GM12878 (cell line): Measurements from ENCODE around the gene MFSD11. TPM values are rescaled to one million over a fixed set of nuclear protein-coding genes. Genes with fewer than 3 reads are reported as not detected.

Experiments
- ATAC-seq: fragments of 200-7000 bp; cut with Tn5 transposase; 3 replicates; pipeline ENCODE4 v1.9.1; 2020; ENCODE audit warnings: mild to moderate bottlenecking, moderate library complexity
- BruUV-seq: library from RNA; stranded (reverse); fragments of 400-500 nt; replicated peaks from 2 replicates; lab custom pipeline; 2021; lab: Mats Ljungman, UMichigan
- CTCF ChIA-PET: fragments of 300-600 bp; sonication (Branson Sonifier 250); formaldehyde crosslinking; extraction: SDS; loops from one replicate; lab custom pipeline; 2021; ENCODE audit warnings: inconsistent platforms; lab: Yijun Ruan, JAX
- POLR2A ChIA-PET: fragments of 350-600 bp; formaldehyde crosslinking; extraction: SDS; loops from one replicate; lab custom pipeline; 2021; ENCODE audit warnings: inconsistent platforms; lab: Charles Lee
- RAD21 ChIA-PET: fragments of 300-600 bp; sonication (Branson Sonifier 250); formaldehyde crosslinking; loops from one replicate; lab custom pipeline; 2023; ENCODE audit warnings: antibody characterized with exemption; ENCODE audit not compliant: unreplicated experiment; lab: Charles Lee
- SMC1A ChIA-PET: fragments of 300-600 bp; sonication (Branson Sonifier 250); formaldehyde crosslinking; loops from one replicate; lab custom pipeline; 2023; ENCODE audit not compliant: unreplicated experiment, uncharacterized antibody; lab: Charles Lee
- DNase-seq: peaks from one replicate; pipeline ENCODE4 v3.0.0-alpha.2; 2011; ENCODE audit warnings: low read depth, low spot score
- FAIRE-seq: peaks from 3 replicates; lab custom pipeline; 2011; peaks lifted over from hg19 to GRCh38; lab: Jason Lieb, UNC
- H2AFZ ChIP-seq: 2 replicates; pipeline ENCODE4 v1.6.0; 2011; ENCODE audit warnings: low read depth, low read length, control low read depth; ENCODE audit not compliant: control insufficient read depth
- H3K27ac ChIP-seq: 2 replicates; pipeline ENCODE4 v1.5.1; 2011; ENCODE audit warnings: control low read depth; ENCODE audit not compliant: control insufficient read depth, insufficient read depth
- H3K27me3 ChIP-seq, 2 experiments: replicated peaks in 1 of 2; 2 replicates each; pipeline versions ENCODE4 v1.6.0 to v1.6.1; 2011; ENCODE audit warnings: low read length in 1 of 2; ENCODE audit not compliant: control insufficient read depth in 2 of 2, insufficient read depth in 2 of 2
- H3K36me3 ChIP-seq, 2 experiments: 2 replicates each; pipeline ENCODE4 v1.5.1; 2011; ENCODE audit warnings: low read length in 1 of 2; ENCODE audit not compliant: control insufficient read depth in 2 of 2, insufficient read depth in 2 of 2
- H3K4me1 ChIP-seq: 2 replicates; pipeline ENCODE4 v1.6.1; 2011; ENCODE audit warnings: mild to moderate bottlenecking, low read length, moderate library complexity, mixed read lengths; ENCODE audit not compliant: control insufficient read depth, insufficient read depth
- H3K4me2 ChIP-seq: 2 replicates; pipeline ENCODE4 v1.6.0; 2011; ENCODE audit warnings: control low read depth; ENCODE audit not compliant: control insufficient read depth, insufficient read depth
- H3K4me3 ChIP-seq: fragments of 200-600 bp; sonication (generic); 2 replicates; pipeline ENCODE4 v1.5.1; 2016
- H3K79me2 ChIP-seq: 2 replicates; pipeline ENCODE4 v1.6.0; 2011; ENCODE audit warnings: low read length; ENCODE audit not compliant: control insufficient read depth, insufficient read depth
- H3K9ac ChIP-seq: 2 replicates; pipeline ENCODE4 v1.8.0; 2011; ENCODE audit warnings: low read length, control low read depth, mixed read lengths; ENCODE audit not compliant: control insufficient read depth, insufficient read depth
- H3K9me3 ChIP-seq: replicated peaks from 3 replicates; pipeline ENCODE4 v1.5.1; 2011; ENCODE audit warnings: mild to moderate bottlenecking, low read length; ENCODE audit not compliant: control insufficient read depth, insufficient read depth
- H4K20me1 ChIP-seq: 2 replicates; pipeline ENCODE4 v1.6.0; 2011; ENCODE audit not compliant: control insufficient read depth, insufficient read depth
- BHLHE40 ChIP-seq, 2 experiments: fragments of 450-650 bp in 1 of 2; IDR thresholded peaks; 2 replicates each; pipeline ENCODE4 v1.6.1; 2011 to 2017; ENCODE audit warnings: low read depth in 2 of 2, borderline replicate concordance in 1 of 2, improper control_type of control experiment in 1 of 2, low read length in 1 of 2, mild to moderate bottlenecking in 1 of 2
- CUX1 ChIP-seq: IDR thresholded peaks from 2 replicates; pipeline ENCODE4 v1.6.1; 2012; ENCODE audit warnings: improper control_type of control experiment, low read depth, low read length; ENCODE audit not compliant: insufficient replicate concordance
- EGR1 ChIP-seq, 2 experiments: IDR thresholded peaks; 1 replicate in 1 of 2; 2 replicates in 1 of 2; pipeline ENCODE4 v1.6.1; 2011 to 2012; ENCODE audit warnings: low read depth in 2 of 2, low read length in 2 of 2, borderline replicate concordance in 1 of 2, mild to moderate bottlenecking in 1 of 2, moderate library complexity in 1 of 2
- IKZF1 ChIP-seq: fragments of 450-650 bp; conservative IDR thresholded peaks from 2 replicates; pipeline ENCODE4 v1.6.1; 2017; ENCODE audit warnings: antibody characterized with exemption, mild to moderate bottlenecking
- KAT2A ChIP-seq: conservative IDR thresholded peaks from 2 replicates; pipeline ENCODE4 v1.6.1; 2011; ENCODE audit warnings: low read depth, low read length; ENCODE audit not compliant: control insufficient read depth
- MEF2B ChIP-seq: fragments of 450-650 bp; IDR thresholded peaks from 2 replicates; pipeline ENCODE4 v1.6.1; 2018; ENCODE audit warnings: mild to moderate bottlenecking, moderate library complexity; ENCODE audit not compliant: partially characterized antibody, poor library complexity, severe bottlenecking
- NFXL1 ChIP-seq: fragments of 450-650 bp; IDR thresholded peaks from 2 replicates; pipeline ENCODE4 v1.6.1; 2017; ENCODE audit warnings: antibody characterized with exemption, mild to moderate bottlenecking, borderline replicate concordance
- REST ChIP-seq: IDR thresholded peaks from 2 replicates; pipeline ENCODE4 v1.6.1; 2012; ENCODE audit warnings: mild to moderate bottlenecking, low read depth, low read length
- ZBTB4 ChIP-seq: fragments of 450-650 bp; formaldehyde crosslinking; IDR thresholded peaks from 2 replicates; pipeline ENCODE4 v1.4.0; 2022; ENCODE audit warnings: mild to moderate bottlenecking, moderate library complexity
- ZNF24 ChIP-seq: fragments of 450-650 bp; IDR thresholded peaks from 2 replicates; pipeline ENCODE4 v1.6.1; 2017; ENCODE audit warnings: antibody characterized with exemption, mild to moderate bottlenecking
- WGBS: methylation state at CpG from one replicate; pipeline ENCODE4 v1.1.6; 2016; ENCODE audit warnings: low lambda C conversion rate; ENCODE audit not compliant: insufficient replicate concordance, insufficient coverage; ENCODE audit errors: missing lambda C conversion rate; 5-methylcytosine and 5-hydroxymethylcytosine counted together
- in situ Hi-C: fragments of 300-500 bp; cut with MboI; formaldehyde crosslinking; loops from 9 replicates; pipeline ENCODE4 v1.14.3; 2018; ENCODE audit warnings: mixed read lengths
- intact Hi-C: fragments of 100-400 bp; cut with micrococcal nuclease; formaldehyde crosslinking; loops from one replicate; pipeline ENCODE4 v1.14.2; 2022; ENCODE audit not compliant: unreplicated experiment
- polyA plus RNA-seq, 11 experiments: library from polyadenylated mRNA; depleted of rRNA in 4 of 11; unstranded in 6 of 11; stranded (reverse) in 5 of 11; fragments of >200 nt; fragmentation: Nextera tagmentation in 4 of 11; fragmentation: Illumina TruSeq in 1 of 11; extraction: Ambion mirVana in 4 of 11; extraction: Trizol in 1 of 11; gene quantifications; 1 replicate in 1 of 11; 2 replicates in 10 of 11; pipeline versions ENCODE4 v1.2.1 to v1.2.3, GENCODE V29; 2011 to 2016; ENCODE audit warnings: inconsistent platforms in 2 of 11, missing spikeins in 2 of 11, low read depth in 1 of 11
- total RNA-seq, 4 experiments: library from RNA; depleted of rRNA in 3 of 4; stranded (reverse); fragments of >200 nt in 3 of 4; fragmentation: Illumina TruSeq in 1 of 4; extraction: Trizol in 1 of 4; gene quantifications; 2 replicates each; pipeline versions ENCODE4 v1.2.1 to v1.2.3, GENCODE V29; 2013 to 2021

The MFSD11 gene
- total and polyA plus RNA-seq, 10 of the 15 experiments (the other 5 are each of a cell fraction or from before 2014, with no cell fraction given) = 11.0 to 19.4 (median 15.5) TPM

- no peak for ATAC-seq
- Histone ChIP-seq H3K4me1 (no peaks in the 10 kb centered on the region), H3K9ac (no peak overlapping the region), H3K36me3 (no peaks in the 10 kb centered on the region), H3K79me2 (no peaks in the 10 kb centered on the region), H3K4me3 (no peak overlapping the region), H3K9me3 (no peaks in the 10 kb centered on the region), H4K20me1 (no peaks in the 10 kb centered on the region), H3K4me2 (no peak overlapping the region), H2AFZ (no peak overlapping the region), H3K27ac (no peak overlapping the region), H3K27me3 (no peaks in the 10 kb centered on the region; a peak in 2 of 4 replicates)
- ChIA-PET POLR2A (interaction anchor here (0.6 to 0.7 kb wide), 2 partner anchors 684 to 1157 kb away, joined by 3 to 4 read pairs; no protein-coding TSS in a partner anchor), RAD21 (interaction anchor here (1.4 kb wide), 1 partner anchor 95 kb away, joined by 3 read pairs; no protein-coding TSS in a partner anchor), SMC1A (interaction anchor here (1.5 kb wide), 1 partner anchor 8 kb away, joined by 4 read pairs; no protein-coding TSS in a partner anchor), CTCF (interaction anchor here (0.6 to 1.3 kb wide), 2 partner anchors 16 to 245 kb away, joined by 3 to 6 read pairs; no protein-coding TSS in a partner anchor)
- intact Hi-C loops (no loop called here), in situ Hi-C loops (no loop called here)
- WGBS = 37% methylated on average over 7 of the region's 7 CpGs
- BruUV-seq = no TSS peak
- no peak for DNase-seq
- TF ChIP-seq KAT2A = no peak
- no peak for TF ChIP-seq BHLHE40 (IDR thresholded peaks at IDR 0.05; ENCODE audit: borderline replicate concordance in 1 of 2, low read depth in 2 of 2, low read length in 1 of 2)
- TF ChIP-seq CUX1 = no peak
- TF ChIP-seq MEF2B = no peak
- no peak for TF ChIP-seq ZBTB4
- TF ChIP-seq IKZF1 = no peak
- no peak for TF ChIP-seq ZNF24
- no peak for TF ChIP-seq NFXL1
- no peak for TF ChIP-seq EGR1 (IDR thresholded peaks at IDR 0.05; ENCODE audit: borderline replicate concordance in 1 of 2, low read depth in 2 of 2, low read length in 2 of 2)
- no peak for TF ChIP-seq REST
- FAIRE-seq = no peak
These were observed 84.4 kb downstream of the MFSD11 start for GRCh38 chr17:76822184-76822778.
